Esophagus muscularis mucosa (tissue), 3 donors: ENCODE measurements around the gene ITGA7.

Experiments used
- POLR2A ChIP-seq: fragments of 450-650 bp; IDR thresholded peaks from one replicate; pipeline ENCODE4 v1.6.1; 2017; ENCODE audit warnings: antibody characterized with exemption, moderate library complexity, mild to moderate bottlenecking, low read depth
- TF ChIP-seq, protein P1 (sequence below), 3 experiments: fragments of 200-600 bp in 2 of 3; fragments of 450-650 bp in 1 of 3; sonication (generic) in 2 of 3; IDR thresholded peaks; one replicate each; pipeline ENCODE4 v1.5.1; 2017 to 2019; ENCODE audit warnings: antibody characterized with exemption in 3 of 3, mild to moderate bottlenecking in 2 of 3, moderate library complexity in 1 of 3

DNA sequence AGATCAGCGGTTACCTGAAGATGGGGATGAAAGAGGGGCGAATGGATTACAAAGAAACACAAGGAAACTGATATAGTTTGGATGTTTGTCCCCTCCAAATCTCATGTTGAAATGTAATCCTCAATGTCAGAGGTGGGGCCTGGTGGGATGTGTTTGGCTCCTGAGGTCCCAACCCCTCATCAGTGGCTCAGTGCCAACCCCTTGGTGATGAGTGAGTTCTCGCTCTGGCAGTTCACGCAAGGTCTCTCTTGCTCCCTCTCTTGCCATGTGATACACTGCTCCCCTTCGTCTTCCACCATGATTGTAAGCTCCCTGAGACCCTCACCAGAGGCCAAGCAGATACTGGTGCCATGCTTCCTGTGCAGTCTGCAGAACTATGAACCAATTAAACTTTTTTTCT is 28.0 kb downstream of the ITGA7 start:
- TF ChIP-seq, protein P1, sequence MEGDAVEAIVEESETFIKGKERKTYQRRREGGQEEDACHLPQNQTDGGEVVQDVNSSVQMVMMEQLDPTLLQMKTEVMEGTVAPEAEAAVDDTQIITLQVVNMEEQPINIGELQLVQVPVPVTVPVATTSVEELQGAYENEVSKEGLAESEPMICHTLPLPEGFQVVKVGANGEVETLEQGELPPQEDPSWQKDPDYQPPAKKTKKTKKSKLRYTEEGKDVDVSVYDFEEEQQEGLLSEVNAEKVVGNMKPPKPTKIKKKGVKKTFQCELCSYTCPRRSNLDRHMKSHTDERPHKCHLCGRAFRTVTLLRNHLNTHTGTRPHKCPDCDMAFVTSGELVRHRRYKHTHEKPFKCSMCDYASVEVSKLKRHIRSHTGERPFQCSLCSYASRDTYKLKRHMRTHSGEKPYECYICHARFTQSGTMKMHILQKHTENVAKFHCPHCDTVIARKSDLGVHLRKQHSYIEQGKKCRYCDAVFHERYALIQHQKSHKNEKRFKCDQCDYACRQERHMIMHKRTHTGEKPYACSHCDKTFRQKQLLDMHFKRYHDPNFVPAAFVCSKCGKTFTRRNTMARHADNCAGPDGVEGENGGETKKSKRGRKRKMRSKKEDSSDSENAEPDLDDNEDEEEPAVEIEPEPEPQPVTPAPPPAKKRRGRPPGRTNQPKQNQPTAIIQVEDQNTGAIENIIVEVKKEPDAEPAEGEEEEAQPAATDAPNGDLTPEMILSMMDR (IDR thresholded peaks at IDR 0.05) = no peak
- no peak for TF ChIP-seq POLR2A
